HEK293 (cell line): ENCODE measurements around the gene ABCA5.

ENCODE experiments used
- CTCF ChIA-PET: fragments of 350-600 bp; formaldehyde crosslinking; extraction: SDS; loops from one replicate; lab custom pipeline; 2021; ENCODE audit warnings: antibody characterized with exemption; lab: Yijun Ruan, JAX
- POLR2A ChIA-PET: fragments of 300-600 bp; formaldehyde crosslinking; extraction: SDS; loops from one replicate; lab custom pipeline; 2020; ENCODE audit warnings: antibody characterized with exemption, inconsistent platforms; lab: Yijun Ruan, JAX
- H3K27ac ChIP-seq: fragments of 200-500 bp; sonication (Bioruptor generic); 2 replicates; pipeline ENCODE4 v1.5.1; 2014; ENCODE audit warnings: low read depth, low read length, control low read depth, inconsistent platforms; ENCODE audit errors: extremely low read depth
- H3K36me3 ChIP-seq, 2 experiments: fragments of 200-500 bp in 1 of 2; sonication (Bioruptor generic) in 1 of 2; 1 replicate in 1 of 2; 2 replicates in 1 of 2; pipeline ENCODE4 v1.5.1; 2014 to 2017; ENCODE audit warnings: inconsistent platforms in 2 of 2, low read length in 2 of 2; ENCODE audit not compliant: control insufficient read depth in 2 of 2, insufficient read depth in 1 of 2
- H3K4me1 ChIP-seq: fragments of 200-500 bp; sonication (Bioruptor generic); 2 replicates; pipeline ENCODE4 v1.5.1; 2014; ENCODE audit warnings: mild to moderate bottlenecking, low read length, inconsistent platforms; ENCODE audit not compliant: control insufficient read depth, insufficient read depth
- H3K4me3 ChIP-seq: 2 replicates; pipeline ENCODE4 v1.5.1; 2011; ENCODE audit warnings: low read depth, mild to moderate bottlenecking, control low read depth, low read length, moderate library complexity
- H3K9me3 ChIP-seq: fragments of 200-500 bp; sonication (Bioruptor generic); 2 replicates; pipeline ENCODE4 v1.5.1; 2014; ENCODE audit warnings: low read depth, low read length, inconsistent platforms; ENCODE audit not compliant: control insufficient read depth, insufficient read depth
- BCL6B ChIP-seq: fragments of 450-650 bp; formaldehyde crosslinking; IDR thresholded peaks from 2 replicates; pipeline ENCODE4 v1.5.1; 2017; ENCODE audit warnings: missing biosample characterization, missing genetic modification characterization
- EGR2 ChIP-seq: fragments of 450-650 bp; formaldehyde crosslinking; IDR thresholded peaks from 2 replicates; pipeline ENCODE4 v1.5.1; 2016; ENCODE audit warnings: low read depth, missing biosample characterization, missing genetic modification characterization
- MEIS1 ChIP-seq: sonication (generic); formaldehyde crosslinking; IDR thresholded peaks from 2 replicates; pipeline ENCODE4 v1.8.1; 2022; ENCODE audit warnings: missing genetic modification reagents, mild to moderate bottlenecking, borderline replicate concordance
- OSR2 ChIP-seq: fragments of 450-650 bp; formaldehyde crosslinking; IDR thresholded peaks from 2 replicates; pipeline ENCODE4 v1.5.1; 2016; ENCODE audit warnings: missing biosample characterization, missing genetic modification characterization
- PRDM1 ChIP-seq: fragments of 450-650 bp; formaldehyde crosslinking; IDR thresholded peaks from 2 replicates; pipeline ENCODE4; 2016; ENCODE audit warnings: missing biosample characterization, missing genetic modification characterization
- TRIM28 ChIP-seq: IDR thresholded peaks from 2 replicates; pipeline ENCODE4 v1.6.1; 2011; ENCODE audit warnings: low read length, control low read depth, borderline replicate concordance
- ZBTB7A ChIP-seq: fragments of 450-650 bp; formaldehyde crosslinking; IDR thresholded peaks from 2 replicates; pipeline ENCODE4 v1.5.1; 2016; ENCODE audit warnings: low read depth, missing biosample characterization, missing genetic modification characterization
- ZBTB8A ChIP-seq: fragments of 450-650 bp; formaldehyde crosslinking; IDR thresholded peaks from 2 replicates; pipeline ENCODE4 v1.5.1; 2016; ENCODE audit warnings: missing biosample characterization, missing genetic modification characterization
- ZNF10 ChIP-seq: fragments of 450-650 bp; formaldehyde crosslinking; IDR thresholded peaks from 2 replicates; pipeline ENCODE4 v1.5.1; 2017; ENCODE audit warnings: missing biosample characterization, missing genetic modification characterization
- ZNF280C ChIP-seq: fragments of 450-650 bp; formaldehyde crosslinking; IDR thresholded peaks from 2 replicates; pipeline ENCODE4 v1.5.1; 2016; ENCODE audit warnings: missing biosample characterization, missing genetic modification characterization
- ZNF398 ChIP-seq: fragments of 450-650 bp; formaldehyde crosslinking; IDR thresholded peaks from 2 replicates; pipeline ENCODE4 v1.5.1; 2017; ENCODE audit warnings: missing biosample characterization, missing genetic modification characterization
- ZNF426 ChIP-seq: fragments of 450-650 bp; formaldehyde crosslinking; IDR thresholded peaks from 2 replicates; pipeline ENCODE4 v1.5.1; 2017; ENCODE audit warnings: missing biosample characterization, missing genetic modification characterization, mild to moderate bottlenecking, inconsistent platforms, moderate library complexity

ABCA5 gene

GRCh38 chr17:69271023-69271422, 55.9 kb downstream of the ABCA5 start:
- Histone ChIP-seq H3K9me3 (no peaks in the 10 kb centered on the region), H3K4me1 (no peaks in the 10 kb centered on the region), H3K4me3 (no peak overlapping the region), H3K36me3 (peaks cover 0 to 3% of the 10 kb centered on the region in 2 experiments; a peak in 1 of 3 replicates), H3K27ac (no peak overlapping the region)
- CTCF ChIA-PET = no interaction called here
- POLR2A ChIA-PET = no interaction called here
- TF ChIP-seq ZNF398 (tag by site-specific recombination) = no peak
- no peak for TF ChIP-seq EGR2 (tag by site-specific recombination)
- TF ChIP-seq ZBTB8A (tag by site-specific recombination) = no peak
- TF ChIP-seq ZNF280C (tag by site-specific recombination) = no peak

- Histone ChIP-seq H3K4me1 (no peaks in the 10 kb centered on the region), H3K4me3 (no peak overlapping the region), H3K36me3 (peaks cover 0 to 4% of the 10 kb centered on the region in 2 experiments; a peak in 1 of 3 replicates)
- TF ChIP-seq ZNF10 (tag by site-specific recombination) = peak; percentile 86
- no peak for TF ChIP-seq BCL6B
- TF ChIP-seq OSR2 (tag by site-specific recombination) = no peak
- TF ChIP-seq, all 188 proteins: peak for 1
- CTCF ChIA-PET = interaction anchor here (1.0 kb wide), 1 partner anchor 126 kb away, joined by 4 read pairs; no protein-coding TSS in a partner anchor
- Histone ChIP-seq H3K27ac (no peak overlapping the region), H3K9me3 (no peaks in the 10 kb centered on the region)
- POLR2A ChIA-PET = no interaction called here
These were observed 57.6 kb downstream of the ABCA5 start for GRCh38 chr17:69269131-69269998.

- H3K27ac ChIP-seq = no peak overlapping the region
- no peak overlapping the region for H3K4me3 ChIP-seq
- H3K4me1 ChIP-seq = no peaks in the 10 kb centered on the region
- peaks cover 0 to 8% of the 10 kb centered on the region in 2 experiments; a peak in 1 of 3 replicates for H3K36me3 ChIP-seq
- no peaks in the 10 kb centered on the region for H3K9me3 ChIP-seq
- ChIA-PET CTCF (no interaction called here), POLR2A (no interaction called here)
- no peak for TF ChIP-seq ZNF426 (tag by site-specific recombination)
- TF ChIP-seq MEIS1 = no peak
These were observed 58.4 kb downstream of the ABCA5 start for GRCh38 chr17:69268543-69269014.

GRCh38 chr17:69267219-69267618, 59.7 kb downstream of the ABCA5 start:
- no peak overlapping the region for H3K27ac ChIP-seq
- ChIA-PET POLR2A (no interaction called here), CTCF (interaction anchor here (0.7 kb wide), 1 partner anchor 136 kb away, joined by 3 read pairs; no protein-coding TSS in a partner anchor)

More at GRCh38 chr17:69267219-69267618, 59.7 kb downstream of the ABCA5 start:
- H3K9me3 ChIP-seq = no peaks in the 10 kb centered on the region
- peaks cover 0 to 8% of the 10 kb centered on the region in 2 experiments; a peak in 1 of 3 replicates for H3K36me3 ChIP-seq
- no peaks in the 10 kb centered on the region for H3K4me1 ChIP-seq
- TF ChIP-seq OSR2 (tag by site-specific recombination) (no peak), ZBTB7A (tag by site-specific recombination) (no peak), TRIM28 (no peak), PRDM1 (tag by site-specific recombination) (peak; percentile 70)
- no peak overlapping the region for H3K4me3 ChIP-seq
